GM13977 (cell line): ENCODE results near the gene ALKBH7.

Experiments used
- DNase-seq: peaks from one replicate; pipeline ENCODE4 v3.0.0; 2012; ENCODE audit warnings: low spot score
- CTCF ChIP-seq: IDR thresholded peaks from 2 replicates; pipeline ENCODE4 v1.5.1; 2012; ENCODE audit warnings: mild to moderate bottlenecking, control low read depth; ENCODE audit not compliant: insufficient read depth; ENCODE audit errors: extremely low read depth, missing control alignments
- in situ Hi-C: fragments of 300-500 bp; cut with MboI; formaldehyde crosslinking; loops from one replicate; pipeline ENCODE4 v1.12.0; 2022; ENCODE audit warnings: low sequenced_read_pairs, low pct_unique_long_range_greater_than_20kb, mixed read lengths, inconsistent platforms; ENCODE audit not compliant: unreplicated experiment

The ALKBH7 gene

GRCh38 chr19:6373096-6373812 is 660 bp downstream of the ALKBH7 start:
- no peak for TF ChIP-seq CTCF
- in situ Hi-C loops, result no loop called here
- peak; percentile 99 for DNase-seq

- DNase-seq, result peak; percentile 42
- in situ Hi-C loops, result no loop called here
- no peak for TF ChIP-seq CTCF
Measured at GRCh38 chr19:6373813-6374108, 1.2 kb downstream of the ALKBH7 start.

- in situ Hi-C loops, result no loop called here
- no peak for DNase-seq
- TF ChIP-seq CTCF, result no peak
Measured at GRCh38 chr19:6374161-6374709, 1.6 kb downstream of the ALKBH7 start.

- TF ChIP-seq CTCF, result no peak
- in situ Hi-C loops, result no loop called here
- DNase-seq, result no peak
Measured at GRCh38 chr19:6374711-6375410, 2.3 kb downstream of the ALKBH7 start.

- no peak for DNase-seq
Measured at GRCh38 chr19:6375411-6376010, 2.9 kb downstream of the ALKBH7 start, which contains the start of gene PSPN. Gene PSPN (minus strand): TSS chr19:6375933. CDS start chr19:6375849, 84 bp downstream.

More at GRCh38 chr19:6375411-6376010, 2.9 kb downstream of the ALKBH7 start, which contains the start of gene PSPN:
- in situ Hi-C loops, result no loop called here
- TF ChIP-seq CTCF, result no peak
